WI38 (cell line): Measurements from ENCODE around the gene KCMF1.
"Not testable (repeated sequence)": the region's sequence is repeated elsewhere in the genome, so short reads cannot be mapped to it uniquely, and the experiment has no call there.

Source experiments
- H3K4me3 ChIP-seq: 2 replicates; pipeline ENCODE4 v1.5.1; 2011; ENCODE audit warnings: low read depth, mild to moderate bottlenecking, control low read depth, low read length
- TF ChIP-seq, protein P1 (sequence below): IDR thresholded peaks from 2 replicates; pipeline ENCODE4 v1.5.1; 2012; ENCODE audit warnings: low read depth, mild to moderate bottlenecking, control low read depth, low read length

Gene KCMF1

DNA sequence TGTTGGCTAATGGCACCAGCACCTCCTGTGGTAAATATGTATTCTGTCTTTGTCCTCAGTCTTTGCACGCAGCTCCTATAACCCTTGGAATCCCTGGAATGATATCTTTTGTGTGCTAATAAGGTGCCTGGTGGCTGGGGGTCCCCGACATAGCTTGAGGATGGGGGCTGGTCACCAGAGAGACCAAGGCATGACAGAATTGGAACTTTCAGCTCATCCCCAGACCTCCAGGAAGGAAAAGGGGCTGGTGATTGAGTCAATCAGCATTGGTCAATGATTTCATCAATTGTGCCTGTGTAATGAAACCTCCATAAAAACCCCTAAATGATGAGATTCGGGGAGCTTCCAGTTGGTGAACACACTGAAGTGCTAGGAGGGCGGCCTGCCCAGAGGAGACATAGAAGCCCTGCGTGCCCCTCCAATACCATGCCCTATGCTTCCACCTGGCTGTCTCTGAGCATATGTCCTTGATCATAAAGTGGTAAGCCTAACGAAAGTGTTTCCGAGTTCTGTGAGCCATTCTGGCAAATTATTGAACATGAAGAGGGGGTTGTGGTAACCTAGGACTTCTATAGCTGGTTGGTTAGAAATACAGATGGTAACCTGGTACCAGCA is 26.6 kb upstream of the KCMF1 start:
- TF ChIP-seq, protein P1, sequence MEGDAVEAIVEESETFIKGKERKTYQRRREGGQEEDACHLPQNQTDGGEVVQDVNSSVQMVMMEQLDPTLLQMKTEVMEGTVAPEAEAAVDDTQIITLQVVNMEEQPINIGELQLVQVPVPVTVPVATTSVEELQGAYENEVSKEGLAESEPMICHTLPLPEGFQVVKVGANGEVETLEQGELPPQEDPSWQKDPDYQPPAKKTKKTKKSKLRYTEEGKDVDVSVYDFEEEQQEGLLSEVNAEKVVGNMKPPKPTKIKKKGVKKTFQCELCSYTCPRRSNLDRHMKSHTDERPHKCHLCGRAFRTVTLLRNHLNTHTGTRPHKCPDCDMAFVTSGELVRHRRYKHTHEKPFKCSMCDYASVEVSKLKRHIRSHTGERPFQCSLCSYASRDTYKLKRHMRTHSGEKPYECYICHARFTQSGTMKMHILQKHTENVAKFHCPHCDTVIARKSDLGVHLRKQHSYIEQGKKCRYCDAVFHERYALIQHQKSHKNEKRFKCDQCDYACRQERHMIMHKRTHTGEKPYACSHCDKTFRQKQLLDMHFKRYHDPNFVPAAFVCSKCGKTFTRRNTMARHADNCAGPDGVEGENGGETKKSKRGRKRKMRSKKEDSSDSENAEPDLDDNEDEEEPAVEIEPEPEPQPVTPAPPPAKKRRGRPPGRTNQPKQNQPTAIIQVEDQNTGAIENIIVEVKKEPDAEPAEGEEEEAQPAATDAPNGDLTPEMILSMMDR = no peak
- no peak overlapping the region for H3K4me3 ChIP-seq

DNA sequence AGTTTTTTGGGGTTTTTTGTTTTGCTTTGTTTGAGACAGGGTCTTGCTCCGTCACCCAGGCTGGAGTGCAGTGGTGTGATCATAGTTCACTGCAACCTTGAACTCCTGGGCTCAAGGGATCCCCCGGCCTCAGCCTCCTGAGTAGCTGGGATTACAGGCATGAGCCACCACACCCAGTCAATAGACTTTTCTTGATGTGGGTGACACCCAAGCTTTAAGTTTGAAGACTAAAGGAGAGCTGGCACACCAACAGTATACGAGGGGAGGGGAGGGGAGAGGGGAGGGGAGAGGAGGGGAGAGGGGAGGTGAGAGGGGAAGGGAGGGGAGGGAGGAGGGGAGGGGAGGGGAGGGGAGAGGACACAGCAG is 25.1 kb upstream of the KCMF1 start:
- H3K4me3 ChIP-seq = not testable (repeated sequence)

DNA sequence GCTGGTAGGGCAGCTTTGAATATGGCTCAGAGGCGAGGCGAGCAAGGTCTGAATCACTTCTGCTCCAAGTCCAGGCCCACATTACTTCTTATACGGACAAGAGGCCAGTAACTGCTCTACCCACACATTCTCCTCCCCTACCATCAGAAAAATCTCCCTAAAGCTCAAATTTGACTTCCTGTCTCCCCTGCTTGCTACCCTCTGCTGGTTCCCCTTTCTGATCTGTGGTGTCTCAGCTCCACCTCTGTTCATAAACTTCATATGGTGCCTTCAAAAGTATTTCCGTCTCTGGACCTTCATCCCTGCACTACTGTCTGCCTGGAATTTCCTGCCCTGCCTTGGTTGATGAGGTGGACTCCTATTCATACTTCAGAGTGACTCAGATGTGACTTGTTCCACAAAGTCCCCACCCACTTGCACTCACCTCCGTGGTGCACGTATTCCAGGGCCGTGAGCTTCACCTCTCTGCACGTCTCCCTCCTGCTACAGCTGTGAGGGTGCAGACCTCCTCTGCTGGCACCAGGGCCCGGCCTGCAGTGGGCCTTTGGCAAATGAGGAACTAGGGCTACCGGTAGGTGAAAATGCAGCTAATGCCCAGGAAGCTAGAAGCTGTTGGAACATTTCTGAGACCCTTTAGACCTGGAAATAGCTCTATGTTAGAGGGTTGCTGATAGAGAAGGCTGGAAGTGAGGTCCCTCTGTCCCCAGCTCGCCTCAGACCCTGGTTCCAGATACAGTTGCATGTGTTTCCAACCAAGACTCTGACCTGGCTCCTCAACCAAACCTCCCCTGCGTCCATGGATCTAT is 24.6 kb upstream of the KCMF1 start:
- TF ChIP-seq, protein P1 = no peak
- H3K4me3 ChIP-seq = no peak overlapping the region

DNA sequence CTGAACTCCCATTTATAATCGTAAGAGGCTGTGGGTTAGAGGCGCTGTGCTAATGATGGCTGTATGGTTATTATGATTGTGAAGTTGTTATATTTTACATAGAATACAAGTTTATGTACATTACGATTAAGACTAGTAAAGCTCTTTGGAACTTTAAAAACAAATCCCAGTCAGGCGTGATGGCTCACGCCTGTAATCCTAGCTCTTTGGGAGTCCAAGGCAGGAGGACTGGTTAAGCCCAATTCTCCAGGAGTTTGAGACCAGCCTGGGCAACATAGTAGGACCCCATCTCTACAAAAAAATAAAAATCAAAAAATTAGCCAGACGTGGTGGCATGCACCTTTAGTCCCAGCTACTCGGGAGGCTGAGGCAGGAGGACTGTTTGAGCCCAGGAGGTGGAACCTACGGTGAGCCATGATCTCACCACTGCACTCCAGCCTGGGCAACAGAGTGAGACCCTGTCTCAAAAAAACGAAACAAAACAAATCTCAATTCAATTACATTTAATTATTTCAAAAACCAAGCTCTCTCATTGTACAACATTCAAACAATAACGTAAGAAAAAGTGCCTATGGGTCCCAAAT is 23.9 kb upstream of the KCMF1 start:
- no peak overlapping the region for H3K4me3 ChIP-seq

DNA sequence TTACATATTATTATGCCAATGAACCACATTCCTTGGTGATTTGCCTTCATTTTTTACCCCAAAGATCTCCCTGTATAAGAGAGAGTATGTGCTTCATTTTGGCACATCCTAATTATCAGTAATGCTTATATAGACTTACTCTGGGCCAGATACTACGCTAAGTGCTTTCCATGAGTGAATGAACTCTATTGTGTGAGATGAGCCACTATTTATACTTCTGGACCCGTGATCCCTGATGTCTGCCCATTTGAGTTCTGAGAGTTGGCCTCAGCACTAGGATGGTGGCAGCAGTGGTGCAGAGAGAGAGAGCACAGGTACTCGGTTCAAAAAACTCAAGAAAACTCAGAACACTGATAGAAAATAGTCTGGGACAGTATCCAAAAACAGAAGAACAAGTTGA is 17.4 kb upstream of the KCMF1 start:
- H3K4me3 ChIP-seq = no peak overlapping the region
- TF ChIP-seq, protein P1 = no peak

More for the DNA sequence above, 23.9 kb upstream of the KCMF1 start:
- TF ChIP-seq, protein P1 = no peak

DNA sequence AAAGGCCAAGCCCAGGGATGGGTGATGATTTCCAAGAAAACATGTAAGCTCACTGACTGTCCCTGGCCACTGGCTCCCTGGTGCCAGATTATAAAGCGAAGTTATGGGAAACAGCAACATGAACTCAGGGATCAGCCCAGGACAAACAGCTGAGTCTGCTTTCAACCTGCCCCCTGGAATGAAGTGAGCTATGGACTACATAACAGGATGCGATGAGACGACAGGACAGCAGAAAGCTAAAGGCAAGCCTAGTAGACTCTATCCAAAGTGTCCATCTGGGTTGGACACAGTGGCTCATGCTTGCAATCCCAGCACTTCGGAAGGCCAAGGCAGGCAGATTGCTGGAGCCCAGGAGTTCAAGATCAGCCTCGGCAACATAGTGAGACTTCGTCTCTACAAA is 16.6 kb upstream of the KCMF1 start:
- H3K4me3 ChIP-seq = no peak overlapping the region
- TF ChIP-seq, protein P1 = no peak

DNA sequence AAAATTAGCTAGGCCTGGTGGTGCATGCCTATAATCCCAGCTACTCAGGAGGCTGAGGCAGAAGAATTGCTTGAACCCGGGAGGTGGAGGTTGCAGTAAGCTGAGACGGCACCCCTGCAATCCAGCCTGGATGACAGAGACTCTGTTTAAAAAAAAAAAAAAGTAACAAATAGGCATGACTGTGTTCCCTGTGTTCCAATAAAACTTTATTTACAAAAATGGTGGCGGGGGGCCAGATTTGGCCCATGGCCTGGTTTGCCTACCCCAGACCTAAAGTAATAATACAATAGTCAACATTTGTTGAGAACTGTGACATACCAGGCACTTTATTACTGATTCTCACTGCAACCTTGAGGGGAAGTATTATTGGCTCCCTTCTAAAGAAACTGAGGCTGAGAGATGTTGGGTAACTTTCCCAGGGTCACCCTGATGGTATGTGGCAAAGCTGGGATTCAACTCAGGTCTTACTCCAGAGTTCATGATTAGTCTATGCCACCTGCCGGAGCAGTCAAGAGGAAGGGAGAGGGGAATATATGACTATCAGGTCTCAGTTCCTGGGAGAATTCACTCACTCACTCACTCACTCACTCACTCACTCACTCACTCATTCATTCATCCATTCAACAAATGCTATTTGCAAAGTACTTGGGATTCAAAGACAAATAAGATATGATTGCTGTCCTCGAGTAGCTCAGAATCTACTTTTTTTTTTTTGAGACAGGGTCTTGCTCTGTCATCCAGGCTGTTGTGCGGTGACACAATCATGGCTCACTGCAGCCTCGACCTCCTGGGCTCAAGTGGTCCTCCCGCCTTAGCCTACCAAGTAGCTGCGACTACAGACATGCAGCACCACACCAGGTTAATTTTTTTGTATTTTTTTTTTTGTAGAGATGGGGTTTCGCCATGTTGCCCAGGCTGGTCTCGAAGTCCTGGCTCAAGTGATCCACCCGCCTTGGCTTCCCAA is 14.3 kb upstream of the KCMF1 start:
- H3K4me3 ChIP-seq = no peak overlapping the region
- TF ChIP-seq, protein P1 = no peak
